ENCODE measurements around the gene PPP1R7.
"Not testable (repeated sequence)": the region's sequence is repeated elsewhere in the genome, so short reads cannot be mapped to it uniquely, and the experiment has no call there.

PPP1R7 gene, protein sequence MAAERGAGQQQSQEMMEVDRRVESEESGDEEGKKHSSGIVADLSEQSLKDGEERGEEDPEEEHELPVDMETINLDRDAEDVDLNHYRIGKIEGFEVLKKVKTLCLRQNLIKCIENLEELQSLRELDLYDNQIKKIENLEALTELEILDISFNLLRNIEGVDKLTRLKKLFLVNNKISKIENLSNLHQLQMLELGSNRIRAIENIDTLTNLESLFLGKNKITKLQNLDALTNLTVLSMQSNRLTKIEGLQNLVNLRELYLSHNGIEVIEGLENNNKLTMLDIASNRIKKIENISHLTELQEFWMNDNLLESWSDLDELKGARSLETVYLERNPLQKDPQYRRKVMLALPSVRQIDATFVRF

DNA sequence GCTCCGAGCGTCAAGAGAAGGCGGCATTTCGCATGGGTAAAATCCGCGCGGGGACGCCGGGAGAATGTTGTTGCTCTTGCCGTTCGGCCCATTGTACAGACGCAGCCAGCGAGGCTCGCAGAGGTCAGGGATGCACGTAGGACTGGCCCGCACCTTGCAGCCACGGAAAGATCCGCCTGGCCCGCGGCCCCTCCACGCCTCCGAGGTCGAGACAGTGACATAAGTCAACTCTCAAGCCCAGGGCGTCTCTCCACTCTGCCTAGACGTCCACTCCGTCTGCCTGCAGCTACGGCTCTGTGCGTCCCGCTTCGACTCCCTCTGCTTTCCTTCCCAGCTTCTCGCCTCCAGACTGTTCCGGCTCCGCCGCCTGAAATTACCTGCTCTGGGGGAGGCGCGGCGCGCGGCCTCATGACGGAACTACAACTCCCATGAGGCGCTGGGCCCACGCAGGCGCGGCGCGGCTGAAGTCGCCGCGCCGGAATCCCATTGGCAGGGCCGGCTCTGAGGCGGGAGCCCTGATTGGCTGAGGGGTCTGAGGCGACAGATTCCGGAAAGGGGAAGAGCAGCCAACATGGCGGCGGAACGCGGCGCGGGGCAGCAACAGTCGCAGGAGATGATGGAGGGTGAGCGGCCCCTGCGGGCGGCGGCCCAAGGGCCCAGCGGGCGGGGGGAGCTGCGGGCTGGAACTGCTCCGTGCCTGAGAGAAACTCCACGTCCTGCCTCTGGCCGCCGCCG is at the start of gene PPP1R7:
Gene PPP1R7 (plus strand): TSS at position 543 of the 735 bp plus-strand sequence. CDS start 29 bp downstream, at position 572.
- peak; percentile 96 for DNase-seq

DNA sequence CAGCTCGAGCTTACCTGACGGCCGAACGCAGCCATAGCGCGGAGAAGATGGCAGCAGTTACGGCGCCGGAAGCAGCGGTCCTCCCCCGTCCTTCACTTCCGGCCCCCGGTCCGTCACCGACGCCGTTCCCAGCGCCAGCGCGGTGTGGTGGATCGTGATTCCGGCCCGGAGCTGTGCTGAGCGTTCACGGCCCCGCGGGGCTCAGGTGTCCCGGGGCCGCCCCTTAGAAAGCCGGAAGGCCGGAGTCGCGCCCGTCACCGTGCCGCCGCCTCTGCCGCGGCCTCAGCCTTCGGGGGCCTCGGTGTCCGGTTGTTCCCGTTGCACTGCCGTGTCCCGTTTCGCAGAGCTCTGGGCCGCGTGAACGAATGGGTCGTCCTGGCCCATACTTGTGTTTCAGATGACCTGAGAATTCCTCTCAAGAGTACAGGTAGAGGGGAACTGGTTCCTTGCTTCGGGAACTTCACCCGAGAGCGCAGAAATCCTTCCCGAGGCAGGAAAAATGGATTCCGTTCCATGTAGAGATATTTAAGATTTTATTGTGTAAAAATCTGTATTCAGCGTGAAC is 47.9 kb upstream of the PPP1R7 start, which contains the start of gene MTERF4:
Gene MTERF4 (minus strand): TSS at position 49 of the 565 bp plus-strand sequence. CDS start 14 bp downstream, at position 35.
- peak; percentile 87 for DNase-seq

DNA sequence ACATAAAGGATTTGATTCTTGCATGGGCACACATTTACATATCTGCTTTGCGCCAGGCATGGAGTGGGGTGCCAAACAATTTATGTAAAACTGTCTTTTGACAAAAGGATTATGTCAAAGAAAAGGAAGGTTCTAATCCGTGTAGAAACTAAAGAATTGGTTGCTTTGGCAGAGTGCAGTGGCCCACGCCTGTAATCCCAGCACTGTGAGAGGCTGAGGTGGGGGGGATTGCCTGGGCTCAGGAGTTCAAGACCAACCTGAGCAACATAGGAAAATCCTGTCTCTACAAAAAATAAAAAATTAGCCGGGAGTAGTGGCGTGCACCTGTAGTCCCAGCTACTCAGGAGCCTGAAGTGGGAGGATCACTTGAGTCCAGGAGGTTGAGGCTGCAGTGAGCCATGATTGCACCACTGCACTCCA is 47.1 kb upstream of the PPP1R7 start:
- DNase-seq: no peak

DNA sequence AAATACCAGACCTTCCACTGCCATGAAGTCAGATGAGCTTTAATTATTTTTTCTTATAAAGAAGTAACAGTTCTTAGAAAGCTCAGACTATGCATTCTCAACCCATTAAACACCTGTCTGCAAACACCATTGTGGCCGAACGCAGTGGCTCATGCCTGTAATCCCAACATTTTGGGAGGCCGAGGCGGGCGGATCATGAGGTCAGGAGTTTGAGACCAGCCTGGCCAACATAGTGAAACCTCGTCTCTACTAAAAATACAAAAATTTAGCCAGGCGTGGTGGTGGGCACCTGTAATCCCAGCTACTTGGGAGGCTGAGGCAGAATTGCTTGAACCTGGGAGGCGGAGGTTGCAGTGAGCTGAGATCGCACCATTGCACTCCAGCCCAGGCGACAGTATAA is 45.7 kb upstream of the PPP1R7 start:
- DNase-seq: not testable (repeated sequence)

DNA sequence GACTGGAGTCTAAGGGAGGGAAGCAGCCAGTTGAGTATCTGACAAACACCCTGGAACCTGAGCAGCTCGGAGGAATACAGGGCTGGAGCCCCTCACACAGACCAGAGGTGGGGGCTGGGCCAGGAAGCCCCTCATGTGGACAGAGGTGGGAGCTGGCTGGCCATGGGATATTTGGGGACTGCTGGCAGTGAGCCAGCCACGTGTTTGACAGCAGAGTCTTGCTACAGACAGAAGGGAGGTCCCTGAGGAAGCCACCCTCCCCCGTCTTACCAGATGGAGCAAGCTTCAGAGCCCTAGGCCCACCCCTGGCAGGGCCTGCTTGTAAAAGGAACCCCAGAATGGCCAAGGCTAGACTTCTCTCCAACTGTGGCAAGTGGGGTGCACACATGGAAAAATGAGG is 44.6 kb upstream of the PPP1R7 start:
- no peak for DNase-seq

DNA sequence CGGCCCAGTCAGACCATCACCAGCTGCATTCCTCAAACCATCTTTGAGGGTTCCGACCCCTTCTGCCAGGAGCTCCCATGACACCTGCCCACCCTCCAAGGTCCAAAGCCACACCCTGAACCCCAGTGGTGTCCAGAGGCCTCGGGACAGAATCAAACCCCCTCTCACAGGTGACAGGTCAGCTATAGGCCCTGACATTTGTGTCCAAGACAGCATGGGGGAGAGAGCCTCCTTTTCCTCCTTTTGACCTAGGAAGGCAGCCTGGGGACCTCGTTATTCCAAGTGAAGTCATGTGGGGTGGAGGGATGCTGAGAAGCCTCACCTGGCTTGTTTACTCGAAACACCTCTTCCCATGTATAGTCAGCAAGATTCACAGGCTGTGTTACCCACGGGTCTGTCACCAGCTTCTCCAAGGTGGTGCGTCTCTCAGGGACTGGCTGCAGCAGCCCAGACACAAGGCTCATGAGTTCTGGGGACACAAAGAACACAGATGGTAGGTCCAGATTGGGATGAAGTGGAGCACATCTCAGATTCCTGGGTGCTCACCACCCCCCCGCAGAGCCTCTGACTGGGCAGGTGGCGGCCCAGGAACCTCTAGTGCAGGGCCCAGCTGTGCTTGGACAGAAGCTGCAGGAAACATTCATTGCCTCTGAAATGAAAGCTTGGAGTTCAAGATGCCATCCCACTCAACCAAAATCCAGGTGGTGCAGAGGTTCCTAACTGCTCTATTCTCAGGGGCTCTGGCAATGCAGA is 43.1 kb upstream of the PPP1R7 start:
- DNase-seq: no peak

DNA sequence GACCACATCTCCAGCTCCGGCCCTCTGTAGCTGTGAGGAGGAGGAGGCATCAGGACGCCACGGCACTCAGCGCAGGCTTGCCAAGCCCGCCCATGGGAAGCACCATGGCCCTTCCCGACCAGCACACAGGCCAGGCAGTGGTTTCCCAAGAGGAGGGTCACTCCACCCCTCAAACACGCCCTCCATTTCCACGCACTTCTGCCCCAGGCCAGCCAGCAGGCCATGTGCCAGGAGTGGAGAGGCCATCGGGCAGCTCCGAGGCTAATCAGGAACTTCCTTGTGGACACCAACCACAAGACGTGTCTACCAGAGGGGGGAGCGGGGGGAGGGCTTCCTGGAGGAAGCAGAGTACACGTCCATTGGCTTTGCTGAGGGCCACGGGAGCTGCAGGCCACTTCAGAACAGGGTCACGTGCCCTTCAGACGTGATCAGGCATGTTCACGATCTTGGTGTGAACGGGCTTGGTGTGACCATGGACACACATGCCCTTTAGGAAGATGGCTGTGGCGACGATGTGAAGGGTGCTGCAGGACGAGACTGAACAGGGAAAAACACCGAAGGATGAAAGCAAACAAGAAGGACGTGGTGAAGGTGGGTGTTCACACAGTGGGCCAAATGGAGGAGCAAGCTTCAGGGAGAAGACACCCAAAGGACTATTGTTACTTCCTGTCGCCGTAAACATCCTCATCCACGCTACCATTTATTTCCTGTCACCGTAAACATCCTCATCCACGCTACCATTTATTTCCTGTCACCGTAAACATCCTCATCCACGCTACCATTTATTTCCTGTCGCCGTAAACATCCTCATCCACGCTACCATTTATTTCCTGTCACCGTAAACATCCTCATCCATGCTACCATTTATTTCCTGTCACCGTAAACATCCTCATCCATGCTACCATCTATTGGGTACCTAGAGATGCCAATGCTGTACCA is 41.7 kb upstream of the PPP1R7 start:
- DNase-seq: no peak

DNA sequence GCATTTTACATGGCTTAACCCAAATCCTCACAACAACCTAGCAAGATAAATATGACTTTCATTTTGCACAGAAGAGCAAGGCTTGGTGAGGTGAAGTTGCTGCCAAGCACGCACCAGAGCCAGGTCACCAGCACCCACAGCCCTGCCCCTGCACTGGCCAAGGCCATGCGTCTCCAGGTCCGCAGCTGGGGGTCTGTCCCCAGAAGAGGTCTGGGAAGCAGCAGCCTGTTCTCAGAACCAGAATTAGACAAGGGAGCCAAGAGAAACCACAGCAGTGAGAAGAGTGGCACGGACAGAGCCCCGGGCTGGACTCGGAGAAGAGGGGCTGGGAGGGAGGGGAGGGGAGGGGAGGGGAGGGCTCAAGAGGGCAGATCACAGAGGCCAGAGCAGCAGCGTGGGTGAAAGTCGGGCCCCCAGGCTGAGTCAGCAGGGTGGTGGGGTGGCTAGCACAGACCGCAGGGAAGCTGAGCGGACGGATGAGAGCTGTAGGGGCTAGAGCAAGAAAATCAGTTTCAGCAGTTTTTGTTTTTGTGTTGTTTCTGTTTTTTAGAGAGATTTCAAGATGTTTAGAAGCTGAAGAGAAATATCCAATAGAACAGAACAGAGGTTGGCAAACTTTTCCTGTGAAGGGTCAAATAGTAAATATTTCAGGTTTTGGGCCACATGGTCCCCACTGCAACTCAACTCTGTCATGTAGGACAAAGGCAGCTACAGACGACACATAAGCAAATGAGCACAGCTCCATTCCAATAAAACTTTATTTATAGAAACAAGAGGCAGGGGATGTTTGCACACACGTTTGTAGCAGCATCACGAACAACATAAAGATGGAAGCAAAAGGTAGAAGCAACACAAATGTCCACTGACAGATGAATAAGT is 40.8 kb upstream of the PPP1R7 start:
- no peak for DNase-seq

DNA sequence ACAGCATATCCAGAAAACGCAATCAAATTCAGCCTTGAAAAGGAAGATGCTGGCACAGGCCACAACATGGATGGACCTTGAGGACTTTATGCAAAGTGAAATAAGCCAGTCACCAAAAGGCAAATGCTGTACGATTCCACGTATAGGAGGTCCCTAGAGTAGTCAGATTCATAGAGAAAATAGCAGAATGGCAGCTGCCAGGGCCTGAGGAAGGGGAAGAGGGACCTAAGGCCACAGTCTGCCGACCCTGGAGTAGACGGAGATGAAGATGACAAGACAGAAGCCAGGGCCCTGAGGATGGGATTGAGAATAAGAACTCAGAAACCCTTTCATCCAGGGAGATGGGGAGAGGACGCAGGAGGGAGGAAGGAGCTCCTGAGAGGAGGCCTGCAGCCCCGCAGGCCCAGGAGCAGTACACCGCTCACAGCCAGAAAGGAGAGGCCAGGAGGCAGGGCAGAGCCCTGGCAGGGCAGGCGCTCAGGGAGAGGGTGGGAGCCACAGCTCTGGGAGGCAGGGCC is 40.1 kb upstream of the PPP1R7 start:
- DNase-seq: no peak

DNA sequence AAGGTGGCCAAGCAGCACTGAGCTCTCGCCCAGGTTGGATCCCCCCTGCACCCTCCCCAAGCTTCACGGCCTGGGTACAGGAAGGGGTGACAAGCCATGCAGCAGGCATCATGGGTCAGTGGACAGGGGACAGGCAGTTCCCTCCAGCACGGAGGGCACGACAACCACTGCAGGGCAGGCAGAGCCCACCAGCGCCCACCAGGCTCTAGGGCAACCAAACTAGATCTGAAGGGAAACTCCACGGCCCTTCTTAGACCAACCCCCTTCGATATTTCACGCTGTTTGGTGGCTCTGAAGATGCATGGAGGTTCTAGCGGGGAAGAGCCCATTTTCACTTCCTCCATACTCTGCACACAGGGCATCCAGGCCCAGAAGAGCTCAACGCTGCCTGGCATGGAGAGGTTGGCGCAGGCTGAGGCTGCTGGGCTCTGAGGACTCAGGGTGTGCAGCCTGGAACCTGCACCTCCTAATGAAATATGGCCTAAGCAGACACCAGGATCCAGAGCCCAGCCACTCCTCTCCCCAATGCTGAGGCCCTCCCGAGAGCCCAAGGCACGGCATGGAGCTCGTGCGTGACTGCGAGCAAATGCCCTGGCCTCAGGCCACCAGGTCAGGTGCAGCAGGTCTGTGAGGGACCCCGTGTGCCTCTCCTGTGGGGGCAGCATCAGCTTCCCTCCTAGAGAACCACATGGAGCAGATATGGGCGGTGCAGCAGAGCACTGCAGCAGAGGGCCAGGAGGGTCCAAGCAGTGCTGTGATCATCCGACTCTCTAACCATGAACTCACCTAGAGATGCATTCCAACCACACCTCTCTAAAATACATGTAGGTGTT is 39.4 kb upstream of the PPP1R7 start:
- no peak for DNase-seq

DNA sequence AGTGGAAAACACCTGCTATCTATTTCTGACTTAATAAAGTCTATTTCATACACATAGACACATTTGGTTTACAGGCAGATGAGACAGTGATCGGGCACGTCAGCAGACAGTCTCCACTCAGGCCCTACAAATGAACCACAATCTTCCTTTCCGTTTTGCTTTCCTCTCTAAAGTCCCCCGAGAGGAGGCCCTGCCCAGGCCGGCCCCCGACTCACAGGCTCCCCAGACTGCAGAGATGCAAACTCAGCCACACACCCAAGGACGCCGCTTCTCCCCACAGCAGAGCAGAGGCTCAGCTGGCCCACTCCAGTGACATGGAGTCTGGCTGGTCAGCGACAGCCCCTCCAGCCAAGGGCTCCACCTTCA is 38.8 kb upstream of the PPP1R7 start:
- DNase-seq: no peak

DNA sequence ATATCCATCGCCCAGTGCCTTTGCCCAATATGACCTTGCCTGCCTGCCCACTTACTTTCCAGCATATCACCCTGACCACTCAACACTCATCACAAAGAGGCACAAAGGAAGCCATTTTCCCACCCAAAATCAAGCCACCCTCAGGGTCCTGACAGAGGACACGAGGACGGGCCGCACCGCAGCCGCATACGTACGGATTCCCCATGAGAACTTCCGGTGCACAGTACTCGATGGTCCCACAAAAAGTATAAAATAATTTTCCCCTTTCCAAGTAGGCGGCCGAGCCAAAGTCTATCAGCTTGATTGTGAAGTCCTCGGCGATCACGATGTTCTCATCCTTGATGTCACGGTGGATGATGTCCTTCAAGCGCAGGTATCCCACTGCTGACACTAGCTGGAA is 38.2 kb upstream of the PPP1R7 start:
- DNase-seq: no peak

DNA sequence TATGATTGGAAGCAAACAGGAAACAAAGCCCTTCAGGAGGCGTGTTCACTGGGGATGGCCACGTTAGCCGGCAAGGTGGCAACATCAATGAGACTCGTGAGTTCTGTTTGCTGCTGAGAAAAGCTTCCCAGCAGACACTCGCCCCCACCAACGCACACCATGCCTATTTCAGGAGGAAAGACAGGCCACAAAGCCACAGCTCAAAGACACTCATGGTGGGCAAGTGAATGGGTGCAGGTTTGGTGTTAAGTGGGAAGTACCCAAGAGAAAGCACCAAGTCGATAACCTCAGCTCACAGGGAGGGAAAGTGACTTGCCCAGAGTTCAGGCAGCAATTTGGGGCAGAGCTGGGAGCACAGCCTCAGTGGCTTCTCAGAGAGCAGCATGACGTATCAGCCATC is 37.7 kb upstream of the PPP1R7 start:
- DNase-seq: no peak

DNA sequence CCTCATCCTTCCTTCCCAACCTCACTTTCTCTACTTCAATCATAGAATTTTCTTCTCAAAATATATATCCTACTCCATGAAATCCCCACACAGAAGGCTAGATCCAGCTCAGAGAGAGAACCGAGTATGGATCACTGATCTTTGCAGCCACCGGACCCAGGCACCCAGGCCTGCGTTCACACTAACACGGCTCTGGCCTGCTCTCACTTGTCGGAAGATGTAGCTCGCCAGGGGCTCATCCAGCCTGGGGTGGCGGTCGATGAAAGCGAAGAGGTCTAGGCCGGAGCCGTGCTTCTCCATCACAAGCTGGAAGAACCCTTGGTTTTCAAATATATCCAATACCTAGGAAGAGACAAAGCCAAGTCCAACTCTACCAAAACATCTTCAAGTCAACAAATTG is 35.4 kb upstream of the PPP1R7 start:
- no peak for DNase-seq

DNA sequence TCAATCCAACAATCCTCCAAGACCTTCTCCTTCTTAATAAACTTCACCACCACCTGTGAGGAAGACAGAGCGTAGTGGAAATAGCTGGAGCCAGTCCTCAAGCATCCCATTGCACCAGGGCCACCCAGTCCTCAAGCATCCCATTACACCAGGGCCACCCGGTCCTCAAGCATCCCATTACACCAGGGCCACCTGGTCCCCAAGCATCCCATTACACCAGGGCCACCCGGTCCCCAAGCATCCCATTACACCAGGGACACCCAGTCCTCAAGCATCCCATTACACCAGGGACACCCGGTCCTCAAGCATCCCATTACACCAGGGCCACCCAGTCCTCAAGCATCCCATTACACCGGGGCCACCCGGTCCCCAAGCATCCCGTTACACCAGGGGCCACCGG is 34.9 kb upstream of the PPP1R7 start:
- DNase-seq: no peak

DNA sequence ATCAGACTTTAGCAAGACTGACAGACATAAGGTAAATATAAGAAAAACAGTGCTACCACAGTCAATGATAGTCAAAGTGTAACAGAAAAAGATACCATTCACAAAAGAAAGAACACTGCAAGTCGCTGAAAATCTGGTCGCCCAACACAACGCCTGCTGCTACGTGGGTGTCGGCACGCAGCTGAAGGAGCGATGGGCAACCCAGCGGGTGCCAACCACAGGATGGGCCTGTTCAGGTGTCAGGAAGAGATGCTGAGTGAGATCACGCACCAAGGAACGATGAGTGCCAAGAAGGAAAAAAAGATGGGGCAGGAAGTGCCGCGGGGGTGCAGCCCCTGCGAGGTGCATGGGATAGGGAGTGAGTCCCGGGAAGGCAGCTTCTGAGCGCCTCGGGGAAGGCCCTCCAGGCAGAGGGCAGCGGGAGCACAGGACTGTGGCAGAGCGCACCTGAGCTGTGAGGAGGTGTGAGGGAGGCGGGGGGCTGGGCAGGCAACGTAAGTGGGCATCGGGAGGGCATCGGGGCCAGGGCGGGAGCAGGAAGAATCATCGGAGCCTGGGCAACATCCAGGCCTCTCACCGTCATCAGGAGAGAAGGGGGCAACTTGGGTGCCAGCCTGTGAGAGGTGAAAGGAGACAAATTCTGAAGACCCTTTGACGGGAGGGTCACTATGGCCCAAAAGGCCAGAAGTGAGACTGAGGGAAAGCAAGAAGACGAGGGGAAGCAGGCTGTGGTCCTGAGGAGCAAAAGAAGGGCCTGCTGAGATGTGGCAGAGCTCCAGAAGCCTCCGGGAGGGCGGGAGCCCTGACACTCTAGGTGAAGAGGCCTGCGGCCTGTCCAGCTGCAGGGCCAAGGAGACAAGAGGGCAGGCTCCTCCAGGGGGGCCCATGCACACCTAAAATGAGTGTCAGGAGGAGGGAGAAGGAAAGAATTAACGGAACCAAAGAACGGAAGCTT is 33.4 kb upstream of the PPP1R7 start:
- no peak for DNase-seq

DNA sequence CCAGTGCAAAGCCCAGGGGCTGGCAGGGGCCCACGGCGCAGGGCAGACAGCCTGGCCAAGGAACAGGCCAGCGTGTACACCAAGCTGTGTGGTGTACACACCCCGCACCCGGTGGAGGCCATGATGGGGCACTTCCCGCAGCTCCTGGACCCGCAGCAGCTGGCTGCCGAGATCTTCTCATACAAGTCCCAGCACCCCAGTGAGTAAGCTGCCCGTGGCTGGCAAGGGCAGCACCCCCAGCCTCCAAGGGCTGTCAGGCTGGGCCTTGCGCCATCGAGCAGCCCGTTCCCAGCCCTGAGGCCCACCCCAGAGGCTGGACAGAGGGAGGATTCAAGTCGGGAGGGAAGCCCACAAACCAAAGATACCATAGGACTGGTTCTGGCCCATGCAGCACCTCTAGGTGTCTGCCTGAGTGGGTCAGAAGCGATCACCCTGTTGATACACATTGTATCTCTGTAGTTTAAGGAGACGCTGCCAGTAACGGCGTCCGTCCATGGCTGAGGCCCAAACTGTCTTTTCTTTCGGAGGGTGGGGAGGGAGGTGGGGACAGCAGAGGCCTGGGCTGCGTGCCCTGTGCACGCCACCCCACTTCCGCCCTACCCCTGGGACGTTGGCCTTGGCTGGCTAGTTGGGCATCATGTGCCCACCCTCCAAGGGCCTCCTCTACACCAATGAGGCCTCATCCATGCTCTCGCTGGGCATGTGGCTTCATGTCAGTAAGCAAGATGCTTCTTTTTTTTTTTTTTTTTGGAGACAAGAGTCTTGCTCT is 31.3 kb upstream of the PPP1R7 start:
- DNase-seq: no peak

DNA sequence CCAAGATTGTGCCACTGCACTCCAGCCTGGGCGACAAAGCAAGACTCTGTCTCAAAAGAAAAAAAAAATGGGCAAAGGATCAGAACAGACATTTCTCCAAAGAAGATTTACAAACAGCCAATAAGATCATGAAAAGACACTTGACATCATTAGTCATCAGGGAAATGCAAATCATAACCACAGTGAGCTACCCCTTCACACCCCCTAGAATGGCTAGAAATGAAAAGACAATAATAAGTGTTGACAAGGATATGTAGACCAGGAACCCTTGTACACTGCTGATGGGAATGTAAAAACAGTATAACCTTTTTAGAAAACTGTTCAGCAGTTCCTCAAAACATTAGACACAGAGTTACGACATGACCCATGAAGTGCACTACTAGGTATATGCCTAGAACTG is 29.8 kb upstream of the PPP1R7 start:
- DNase-seq: no peak
